HTERT RPE-1 (cell line): ENCODE results near the gene TXNDC12.
"Not testable (repeated sequence)": the region's sequence is repeated elsewhere in the genome, so short reads cannot be mapped to it uniquely, and the experiment has no call there.

Source experiments
- in situ Hi-C: fragments of 300-500 bp; cut with MboI; formaldehyde crosslinking; loops from 4 replicates; pipeline ENCODE4 v1.14.3; 2020; ENCODE audit warnings: low sequenced_read_pairs

TXNDC12 gene

DNA sequence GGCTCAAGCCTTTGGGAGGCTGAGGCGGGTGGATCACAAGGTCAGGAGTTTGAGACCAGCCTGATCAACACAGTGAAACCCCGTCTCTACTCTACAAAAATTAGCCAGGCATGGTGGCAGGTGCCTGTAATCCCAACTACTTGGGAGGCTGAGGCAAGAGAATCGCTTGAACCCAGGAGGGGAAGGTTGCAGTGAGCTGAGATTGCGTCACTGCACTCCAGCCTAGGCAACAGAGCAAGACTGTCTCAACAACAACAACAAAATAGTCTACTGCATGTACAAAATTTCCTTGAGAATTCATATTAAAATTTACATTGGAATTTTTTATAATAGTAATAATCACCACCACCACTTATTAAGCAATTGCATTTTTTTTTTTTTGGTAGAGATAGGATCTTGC, 5.7 kb downstream of the TXNDC12 start:
- in situ Hi-C loops: not testable (repeated sequence)

DNA sequence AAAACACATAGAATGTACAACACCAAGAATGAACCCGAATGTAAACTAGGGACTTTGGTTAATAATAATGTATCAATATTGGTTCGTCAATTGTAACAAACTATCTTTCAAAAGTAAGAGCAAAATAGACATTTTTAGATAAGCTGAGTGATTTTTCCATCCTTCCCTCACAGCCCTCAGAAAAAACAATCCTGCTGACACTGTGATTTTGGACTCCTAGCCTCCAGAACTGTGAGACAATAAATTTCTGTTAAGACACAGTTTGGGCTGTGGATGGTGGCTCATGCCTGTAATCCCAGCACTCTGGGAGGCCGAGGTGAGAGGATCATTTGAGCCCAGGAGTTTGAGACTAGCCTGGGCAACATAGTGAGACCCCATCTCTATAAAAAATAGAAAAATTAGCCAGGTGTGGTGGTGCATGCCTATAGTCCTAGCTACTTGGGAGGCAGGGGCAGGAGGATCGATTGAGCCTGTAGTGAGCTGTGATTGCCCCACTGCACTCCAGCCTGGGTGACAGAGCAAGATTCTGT, 9.3 kb downstream of the TXNDC12 start:
- in situ Hi-C loops: not testable (repeated sequence)

DNA sequence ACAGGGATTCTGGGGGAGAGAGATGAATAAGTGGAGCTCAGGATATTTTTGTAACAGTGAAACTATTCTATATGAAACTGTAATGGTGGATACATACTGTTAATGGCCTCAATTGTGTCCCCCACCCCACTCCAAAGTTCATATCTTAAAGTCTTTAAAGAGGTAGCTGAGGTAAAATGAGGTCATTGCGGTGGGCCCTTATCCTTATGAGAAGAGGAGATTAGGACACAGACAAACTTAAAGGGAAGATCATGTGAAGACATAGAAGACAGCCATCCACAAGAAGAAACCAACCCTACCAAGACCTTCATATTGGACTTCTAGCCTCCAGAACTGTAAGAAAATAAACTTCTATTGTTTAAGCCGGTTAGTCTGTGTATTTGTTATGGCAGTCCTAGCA, 9.8 kb downstream of the TXNDC12 start:
- in situ Hi-C loops: no loop called here

DNA sequence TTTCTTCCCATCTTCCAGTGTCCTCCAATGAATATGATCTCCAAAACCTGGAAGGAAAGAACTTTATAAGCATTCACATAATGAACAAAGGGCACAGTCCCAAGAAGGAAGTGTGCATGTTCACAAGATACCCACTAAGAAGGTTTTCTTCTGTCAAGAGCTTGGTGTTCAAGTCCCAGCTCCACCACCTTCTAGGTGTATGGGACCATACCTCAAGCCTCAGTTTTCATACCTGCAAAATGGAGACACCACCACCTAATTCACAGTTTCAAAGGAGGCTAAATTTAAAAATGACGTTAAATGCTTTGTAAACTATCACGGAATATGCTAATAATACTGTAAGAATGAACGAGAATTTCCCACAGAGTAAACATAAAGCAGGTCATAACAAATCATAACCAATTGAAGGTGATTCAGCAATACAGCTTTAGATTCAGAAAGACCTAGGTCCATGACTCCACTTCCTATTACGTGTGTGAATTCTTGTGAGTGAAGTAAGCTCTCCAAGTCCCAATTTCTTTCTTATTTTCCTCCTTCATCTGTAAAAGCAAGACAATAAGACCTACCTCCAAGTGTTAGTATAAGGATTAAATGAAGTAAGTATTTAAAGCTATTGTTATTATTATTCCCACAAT, 13.3 kb downstream of the TXNDC12 start:
- in situ Hi-C loops: no loop called here

DNA sequence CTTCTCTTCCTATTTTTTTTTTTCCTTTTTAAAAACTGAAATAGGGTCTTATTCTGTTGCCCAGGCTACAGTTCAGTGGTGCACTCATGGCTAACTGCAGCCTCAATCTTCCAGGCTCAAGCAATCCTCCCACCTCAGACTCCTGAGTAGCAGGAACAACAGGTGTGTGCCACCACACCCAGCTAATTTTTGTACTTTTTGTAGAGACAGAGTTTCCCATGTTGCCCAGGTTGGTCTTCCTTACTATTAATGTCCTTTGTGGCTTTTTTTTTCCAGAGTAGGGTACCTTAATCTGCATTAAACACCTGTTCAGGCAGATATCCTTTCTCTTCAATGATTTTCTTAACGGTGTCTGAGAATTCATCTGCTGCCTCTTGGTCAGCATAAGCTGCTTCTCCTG, 17.1 kb downstream of the TXNDC12 start:
- in situ Hi-C loops: no loop called here

DNA sequence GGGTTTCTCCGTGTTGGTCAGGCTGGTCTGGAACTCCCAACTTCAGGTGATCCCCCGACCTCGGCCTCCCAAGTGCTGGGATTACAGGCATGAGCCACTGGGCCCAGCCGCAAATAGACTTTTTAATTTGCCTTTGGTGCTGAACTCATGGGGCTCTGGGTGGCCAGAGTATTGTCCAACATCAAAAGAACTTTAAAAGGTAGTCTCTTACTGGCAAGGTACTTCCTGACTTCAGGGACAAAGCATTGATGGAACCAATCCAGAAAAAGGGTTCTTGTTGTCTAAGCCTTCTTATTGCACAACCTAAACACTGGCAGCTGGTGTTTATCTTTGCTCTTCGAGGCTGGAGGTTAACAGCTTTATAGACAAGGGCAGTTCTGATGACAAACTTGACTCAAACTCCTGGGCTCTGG, 17.6 kb downstream of the TXNDC12 start:
- in situ Hi-C loops: no loop called here

DNA sequence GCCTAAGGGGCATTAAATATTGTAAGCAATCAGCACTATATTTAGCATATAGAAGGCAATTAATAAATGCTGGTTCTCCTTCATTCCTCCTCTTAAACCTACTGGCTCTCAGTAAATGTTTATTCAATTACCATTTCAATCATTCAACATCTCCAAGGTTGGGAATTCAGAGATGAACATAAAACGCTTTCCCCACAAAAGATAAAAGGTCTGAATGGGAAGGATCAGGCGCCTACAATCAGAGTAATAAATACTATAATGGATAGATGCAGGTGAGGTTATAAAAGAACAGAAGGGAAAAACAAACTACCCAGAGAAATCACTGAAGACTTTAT, 21.0 kb downstream of the TXNDC12 start:
- in situ Hi-C loops: no loop called here

DNA sequence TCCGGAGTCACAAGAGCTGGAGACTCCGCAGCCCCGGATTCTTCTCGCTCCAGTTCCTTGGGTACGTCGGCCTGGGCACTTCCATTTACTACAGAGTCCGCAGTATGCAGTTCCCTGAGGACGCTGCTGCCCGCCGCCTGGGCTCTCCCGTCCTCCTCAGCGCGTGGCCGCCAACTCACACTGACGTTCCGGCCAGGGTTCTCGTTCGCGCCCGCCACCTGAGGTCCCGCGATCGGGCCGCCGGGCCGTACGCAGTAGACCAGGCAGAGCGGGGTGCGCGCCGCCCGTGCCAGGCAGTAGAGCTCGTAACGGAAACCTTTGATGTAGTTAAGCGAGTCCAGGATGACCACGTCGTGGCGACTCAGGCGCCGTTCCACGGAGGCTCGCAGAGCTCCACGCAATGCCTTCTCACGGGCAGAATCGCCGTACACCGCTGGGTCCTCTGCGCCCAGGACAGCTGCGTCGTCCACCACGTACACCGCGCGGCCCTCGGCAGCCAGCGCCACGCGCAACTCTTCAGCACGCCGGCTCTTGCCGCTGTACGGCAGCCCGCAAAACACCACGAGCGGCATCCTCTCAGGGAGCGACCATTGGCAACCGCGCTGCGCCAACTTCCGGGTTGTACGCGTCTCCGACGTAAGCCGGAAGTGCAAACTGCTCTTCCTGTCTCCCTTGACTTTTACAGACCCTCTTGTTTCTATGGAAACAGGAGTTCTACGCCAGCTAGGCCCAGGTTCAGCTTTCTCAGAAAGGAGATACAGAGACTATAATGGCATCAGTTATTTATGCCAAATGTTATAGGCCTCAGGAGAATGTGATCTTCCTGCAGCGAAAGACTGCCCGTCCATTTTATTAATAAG, 21.6 kb downstream of the TXNDC12 start, which contains the start of gene KTI12:
Gene KTI12, minus strand, starts transcription at position 621 of the 860 bp plus-strand sequence. Its CDS starts 49 bp downstream, at position 572.
- in situ Hi-C loops: no loop called here

DNA sequence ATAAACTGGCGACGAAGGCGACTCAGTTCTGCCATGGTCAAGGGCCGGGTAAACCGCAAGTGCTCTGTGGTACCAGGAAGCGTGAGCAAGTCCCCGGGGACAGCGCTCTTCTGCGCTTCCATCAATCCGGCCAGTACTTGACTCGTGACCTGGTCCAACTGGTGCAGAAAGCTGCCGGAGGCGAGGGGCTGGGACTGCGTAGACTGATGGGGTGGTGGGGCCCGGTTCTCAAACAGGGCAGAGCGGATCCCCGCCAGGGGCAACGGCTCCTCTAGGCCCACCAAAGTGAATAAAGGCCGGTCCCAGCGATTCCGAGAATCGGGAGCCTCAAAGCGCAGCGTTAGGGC, 22.2 kb downstream of the TXNDC12 start:
- in situ Hi-C loops: no loop called here

DNA sequence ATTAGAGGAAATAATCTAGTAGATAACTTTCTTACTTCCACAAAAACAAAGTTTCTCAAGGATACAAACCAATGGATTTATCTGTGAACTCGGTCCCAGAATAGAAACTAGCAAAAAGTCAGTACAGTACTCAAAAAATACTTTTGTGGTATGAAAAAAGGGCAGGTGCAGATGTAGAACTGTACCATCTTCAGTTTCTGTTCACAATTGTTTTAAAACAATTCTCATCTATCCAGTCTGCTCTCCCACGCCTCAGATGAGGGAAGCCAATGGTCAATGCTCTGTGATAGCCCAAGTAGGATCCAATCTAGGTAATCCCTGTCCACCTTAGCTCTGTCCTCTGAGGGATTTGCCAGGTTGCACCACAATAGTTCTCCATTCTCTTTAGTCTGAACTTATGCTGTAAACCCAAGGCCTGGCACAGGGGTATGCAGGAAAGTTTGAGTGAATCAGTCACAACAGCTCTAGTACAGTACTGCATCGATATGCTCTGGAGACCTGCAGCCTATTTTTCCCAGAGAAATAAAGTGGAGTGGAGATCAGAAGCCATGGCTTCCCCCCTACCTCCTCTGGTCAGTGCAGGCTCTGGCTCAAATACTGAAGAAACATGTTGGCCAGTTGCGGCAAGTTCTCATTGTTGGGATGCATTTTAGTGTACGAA, 22.7 kb downstream of the TXNDC12 start:
- in situ Hi-C loops: no loop called here

DNA sequence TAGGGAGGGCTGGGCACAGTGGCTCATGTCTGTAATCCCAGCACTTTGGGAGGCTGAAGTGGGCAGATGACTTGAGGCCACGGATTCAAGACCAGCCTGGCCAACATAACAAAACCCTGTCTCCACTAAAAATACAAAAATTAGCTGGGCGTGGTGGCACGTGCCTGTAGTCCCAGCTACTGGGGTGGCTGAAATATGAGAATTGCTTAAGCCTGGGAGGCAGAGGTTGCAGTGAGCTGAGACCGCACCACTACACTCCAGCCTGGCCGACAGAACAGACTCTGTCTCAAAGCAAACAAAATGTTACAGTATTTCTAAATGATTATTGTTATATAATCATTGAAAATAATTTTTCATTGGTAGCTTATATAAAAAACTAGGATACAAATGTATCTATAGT, 26.2 kb downstream of the TXNDC12 start:
- in situ Hi-C loops: not testable (repeated sequence)

DNA sequence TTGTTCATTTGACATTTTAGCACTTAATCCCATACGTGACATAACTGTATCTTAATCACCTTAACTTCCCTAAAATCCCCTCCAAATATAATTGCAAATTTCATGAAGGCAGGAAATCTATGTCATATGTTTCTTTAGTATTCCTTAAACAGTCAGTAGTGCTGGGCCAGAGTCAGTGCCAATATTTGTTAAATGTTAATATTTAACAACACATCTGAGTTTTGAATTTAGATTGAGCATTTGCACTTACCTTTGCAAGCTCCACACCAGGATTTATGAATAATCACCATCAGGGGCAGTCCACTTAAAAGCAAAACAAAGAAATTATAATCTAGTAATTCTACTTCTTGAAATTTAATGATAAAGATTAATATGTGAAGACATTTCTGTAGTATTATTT, 26.7 kb downstream of the TXNDC12 start:
- in situ Hi-C loops: no loop called here

DNA sequence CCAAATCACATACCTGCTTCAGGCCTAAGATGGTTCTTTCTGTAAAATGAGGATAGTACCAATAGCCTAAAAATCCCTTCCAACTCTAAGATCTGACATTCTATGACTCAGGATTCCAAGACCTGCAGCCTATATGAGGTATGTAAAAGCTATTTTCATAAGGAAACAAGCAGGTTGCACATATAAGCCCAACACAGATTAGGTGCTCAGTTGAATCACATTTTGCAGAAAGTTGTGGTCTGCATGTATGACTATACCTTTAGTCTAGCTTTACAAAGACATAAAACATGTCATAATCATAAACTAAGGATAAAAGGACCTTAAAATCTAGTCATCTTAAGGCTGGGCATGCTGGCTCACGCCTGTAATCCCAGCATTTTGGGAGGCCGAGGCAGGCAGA, 28.7 kb downstream of the TXNDC12 start:
- in situ Hi-C loops: no loop called here

DNA sequence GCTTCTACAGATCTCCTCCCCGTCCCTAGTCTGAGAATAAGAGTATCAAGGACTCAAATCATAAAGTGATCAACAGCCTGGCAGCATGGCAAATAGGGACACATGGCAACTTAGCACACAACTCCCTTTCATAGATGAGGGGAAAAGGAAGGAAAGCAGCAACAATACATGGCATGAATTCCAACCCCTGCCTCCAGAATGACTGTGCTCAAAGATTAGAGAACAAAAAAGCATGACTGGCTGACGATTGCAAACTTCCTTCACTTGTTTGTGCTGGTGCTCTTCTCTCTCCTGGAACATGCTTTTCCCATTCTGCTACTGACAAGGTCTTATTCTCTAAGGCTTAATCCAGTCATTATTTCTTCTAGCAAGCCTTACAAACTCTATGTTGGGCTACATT, 32.9 kb downstream of the TXNDC12 start:
- in situ Hi-C loops: no loop called here

DNA sequence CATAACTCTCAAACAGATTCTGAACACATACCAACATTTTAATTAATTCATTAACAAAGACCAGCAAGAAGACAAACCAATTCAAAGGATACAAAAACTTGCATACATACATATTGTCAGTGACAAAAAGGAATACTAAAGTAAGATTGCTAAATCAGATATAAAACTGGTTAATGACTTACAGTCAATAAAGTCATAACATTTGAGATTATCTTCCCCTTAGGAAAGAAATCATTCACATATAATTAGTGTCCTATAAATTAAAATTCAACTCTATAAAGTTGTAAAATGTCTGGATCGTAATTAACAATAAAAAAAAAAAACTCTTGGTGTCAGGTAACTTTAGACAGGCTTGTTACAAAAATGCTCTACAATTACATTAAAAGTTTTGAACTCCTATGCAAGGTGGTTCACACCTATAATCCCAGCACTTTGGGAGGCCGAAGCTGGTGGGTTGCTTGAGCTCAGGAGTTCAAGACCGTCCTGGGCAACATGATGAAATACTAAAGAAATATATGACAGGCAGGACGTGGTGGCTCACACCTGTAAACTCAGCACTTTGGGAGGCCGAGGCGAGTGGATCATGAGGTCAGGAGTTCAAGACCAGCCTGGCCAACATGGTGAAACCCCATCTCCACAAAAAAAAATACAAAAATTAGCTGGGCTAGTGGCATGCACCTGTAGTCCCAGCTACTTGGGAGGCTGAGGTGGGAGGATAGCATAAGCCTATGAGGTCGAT, 46.8 kb downstream of the TXNDC12 start:
- in situ Hi-C loops: no loop called here

DNA sequence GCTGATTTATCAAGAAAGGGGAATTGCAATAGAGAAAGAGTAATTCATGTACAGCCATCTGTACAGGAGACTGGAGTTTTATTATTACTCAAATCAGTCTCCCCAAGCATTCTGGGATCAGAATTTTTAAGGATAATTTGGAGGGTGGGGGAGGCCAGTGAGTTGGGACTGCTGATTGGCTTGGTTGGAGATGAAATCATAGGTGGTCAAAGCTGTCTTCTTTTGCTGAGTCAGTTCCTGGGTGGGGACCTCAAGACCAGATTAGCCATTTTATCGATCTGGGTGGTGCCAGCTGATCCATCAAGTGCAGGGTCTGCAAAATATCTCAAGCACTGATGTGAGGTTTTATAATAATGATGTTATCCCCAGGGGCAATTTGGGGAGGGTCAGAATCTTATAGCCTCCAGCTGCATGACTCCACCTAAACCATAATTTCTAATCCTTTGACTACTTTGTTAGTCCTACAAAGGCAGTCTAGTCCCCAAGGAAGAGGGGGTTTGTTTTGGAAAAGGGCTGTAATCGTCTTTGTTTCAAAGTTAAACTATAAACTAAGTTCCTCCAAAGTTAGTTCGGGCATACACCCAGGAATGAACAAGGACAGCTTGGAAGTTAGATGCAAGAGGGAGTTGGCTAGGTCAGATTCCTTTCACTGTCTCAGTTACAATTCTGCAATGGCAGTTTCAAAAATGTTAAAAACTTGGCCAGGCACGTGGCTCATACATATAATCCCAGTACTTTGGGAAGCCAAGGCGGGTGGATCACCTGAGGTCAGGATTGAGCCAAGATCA, 47.6 kb downstream of the TXNDC12 start:
- in situ Hi-C loops: no loop called here

DNA sequence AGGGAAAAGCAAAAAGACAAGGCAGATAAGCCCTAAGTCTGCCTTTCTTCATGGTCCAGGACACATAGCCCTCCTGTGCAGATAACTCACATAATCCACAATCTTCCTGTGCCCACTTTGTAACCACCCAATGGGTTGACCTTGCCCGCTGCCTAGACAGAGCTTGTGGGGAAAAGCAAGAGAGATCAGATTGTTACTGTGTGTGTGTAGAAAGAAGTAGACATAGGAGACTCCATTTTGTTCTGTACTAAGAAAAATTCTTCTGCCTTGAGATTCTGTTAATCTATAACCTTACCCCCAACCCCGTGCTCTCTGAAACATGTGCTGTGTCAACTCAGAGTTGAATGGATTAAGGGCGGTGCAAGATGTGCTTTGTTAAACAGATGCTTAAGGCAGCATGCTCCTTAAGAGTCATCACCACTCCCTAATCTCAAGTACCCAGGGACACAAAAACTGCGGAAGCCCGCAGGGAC, 48.9 kb downstream of the TXNDC12 start:
- in situ Hi-C loops: not testable (repeated sequence)

DNA sequence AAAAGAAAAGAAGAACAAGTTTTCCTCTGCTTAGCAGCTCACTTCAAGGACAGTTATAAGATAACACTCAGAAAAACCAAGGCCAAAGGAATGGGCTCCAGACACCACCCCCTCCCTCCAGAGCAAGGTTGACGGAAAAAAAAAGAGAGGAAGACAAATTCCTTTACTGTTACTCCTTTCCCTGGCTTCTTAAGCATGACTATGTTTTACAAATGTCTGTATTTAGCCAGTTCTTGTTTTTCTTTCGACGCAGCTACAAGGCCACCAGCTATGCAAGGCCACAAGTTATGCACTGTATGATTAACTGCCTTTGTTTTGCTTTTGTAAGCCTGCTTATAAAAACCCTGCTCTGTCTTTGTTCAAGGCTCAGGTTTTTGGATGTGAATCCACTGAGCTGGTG, 49.4 kb downstream of the TXNDC12 start:
- in situ Hi-C loops: not testable (repeated sequence)

DNA sequence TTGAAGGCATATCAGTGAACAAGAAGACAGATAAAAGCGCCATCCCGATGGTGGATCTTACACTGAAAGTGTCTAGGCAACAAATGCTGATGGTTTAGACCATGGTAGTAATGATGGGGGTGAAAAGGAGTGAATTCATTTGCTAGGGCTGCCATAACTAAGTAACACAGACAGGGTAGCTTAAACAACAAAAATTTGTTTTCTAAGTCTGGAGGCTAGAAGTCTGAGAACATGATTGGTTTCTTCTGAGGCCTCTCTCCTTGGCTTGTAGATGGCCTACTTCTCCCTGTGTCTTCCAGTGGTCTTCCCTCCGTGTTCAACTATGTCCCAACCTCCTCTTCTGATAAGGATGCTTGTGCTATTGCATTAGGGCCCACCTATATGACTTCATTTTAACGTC, 51.1 kb downstream of the TXNDC12 start:
- in situ Hi-C loops: no loop called here
